Spinal cord (tissue), 10 donors: Measurements from ENCODE around the gene TRIM62. TPM values are rescaled to one million over a fixed set of nuclear protein-coding genes. Genes with fewer than 3 reads are reported as not detected.

Experiments used
- DNase-seq, 6 donors: peaks; one replicate each; pipeline versions ENCODE4 v3.0.0 to v3.0.0-alpha.2; 2013 to 2015; ENCODE audit warnings: low spot score in 6 of 6, low read depth in 4 of 6
- H3K27ac ChIP-seq: one replicate; pipeline ENCODE4 v1.5.1; 2013; ENCODE audit warnings: low read depth, low read length, control low read depth
- H3K27me3 ChIP-seq: one replicate; pipeline ENCODE4 v1.6.1; 2013; ENCODE audit warnings: low read length; ENCODE audit not compliant: control insufficient read depth, insufficient read depth
- H3K36me3 ChIP-seq: one replicate; pipeline ENCODE4 v1.6.1; 2013; ENCODE audit warnings: low read length; ENCODE audit not compliant: control insufficient read depth, insufficient read depth
- H3K4me1 ChIP-seq: one replicate; pipeline ENCODE4 v1.6.1; 2013; ENCODE audit warnings: low read length; ENCODE audit not compliant: control insufficient read depth, insufficient read depth
- H3K4me3 ChIP-seq: one replicate; pipeline ENCODE4 v1.5.1; 2013; ENCODE audit warnings: low read depth, low read length, control low read depth
- H3K9me3 ChIP-seq: one replicate; pipeline ENCODE4 v1.6.1; 2013; ENCODE audit warnings: low read length; ENCODE audit not compliant: control insufficient read depth, insufficient read depth
- WGBS: methylation state at CpG from one replicate; pipeline ENCODE4 v1.1.5; 2013; ENCODE audit warnings: missing lambda C conversion rate; ENCODE audit not compliant: insufficient coverage; 5-methylcytosine and 5-hydroxymethylcytosine counted together
- polyA plus RNA-seq, 2 donors: library from polyadenylated mRNA; unstranded; fragments of 120-200 nt; gene quantifications; one replicate each; pipeline ENCODE4 v1.2.1, GENCODE V29; 2013; ENCODE audit not compliant: insufficient read length in 2 of 2
- total RNA-seq, 2 donors: library from RNA; depleted of rRNA in 1 of 2; stranded (reverse); fragments of 120-200 nt in 1 of 2; fragments of >200 nt in 1 of 2; gene quantifications; one replicate each; pipeline versions ENCODE4 v1.2.3 to v1.2.4, GENCODE V29; 2013 to 2014
- donor health status: healthy.

Gene TRIM62
- total and polyA plus RNA-seq, 4 donors = 6.8 to 20.7 (median 14.7) TPM

DNA sequence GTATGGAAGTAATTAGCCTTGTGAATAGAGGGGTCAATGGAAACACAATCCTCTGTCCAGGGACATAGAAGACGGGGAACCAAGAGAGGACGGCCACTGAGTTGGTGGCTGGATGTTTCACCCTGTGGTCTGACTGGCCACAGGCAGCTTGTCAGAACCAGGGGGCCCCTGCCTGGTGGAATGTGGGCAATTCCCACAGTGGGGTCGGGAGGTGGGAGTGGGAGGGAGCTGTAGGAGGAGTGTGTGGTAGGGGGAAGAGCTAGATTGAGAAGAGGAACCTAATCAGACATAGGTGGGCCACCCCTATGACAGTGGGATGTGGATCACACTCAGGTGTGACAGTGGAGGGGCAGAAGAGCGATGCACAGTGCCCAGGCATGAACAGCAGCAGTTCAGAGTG, 31.3 kb downstream of the TRIM62 start:
- no peaks in the 10 kb centered on the region for H3K27me3 ChIP-seq
- no peak for DNase-seq
- 72% methylated on average over 4 of the region's 4 CpGs for WGBS
- H3K27ac ChIP-seq = no peak overlapping the region
- H3K9me3 ChIP-seq = no peaks in the 10 kb centered on the region
- no peak overlapping the region for H3K4me3 ChIP-seq
- peaks cover 63% of the 10 kb centered on the region for H3K36me3 ChIP-seq
- peaks cover 46% of the 10 kb centered on the region for H3K4me1 ChIP-seq

DNA sequence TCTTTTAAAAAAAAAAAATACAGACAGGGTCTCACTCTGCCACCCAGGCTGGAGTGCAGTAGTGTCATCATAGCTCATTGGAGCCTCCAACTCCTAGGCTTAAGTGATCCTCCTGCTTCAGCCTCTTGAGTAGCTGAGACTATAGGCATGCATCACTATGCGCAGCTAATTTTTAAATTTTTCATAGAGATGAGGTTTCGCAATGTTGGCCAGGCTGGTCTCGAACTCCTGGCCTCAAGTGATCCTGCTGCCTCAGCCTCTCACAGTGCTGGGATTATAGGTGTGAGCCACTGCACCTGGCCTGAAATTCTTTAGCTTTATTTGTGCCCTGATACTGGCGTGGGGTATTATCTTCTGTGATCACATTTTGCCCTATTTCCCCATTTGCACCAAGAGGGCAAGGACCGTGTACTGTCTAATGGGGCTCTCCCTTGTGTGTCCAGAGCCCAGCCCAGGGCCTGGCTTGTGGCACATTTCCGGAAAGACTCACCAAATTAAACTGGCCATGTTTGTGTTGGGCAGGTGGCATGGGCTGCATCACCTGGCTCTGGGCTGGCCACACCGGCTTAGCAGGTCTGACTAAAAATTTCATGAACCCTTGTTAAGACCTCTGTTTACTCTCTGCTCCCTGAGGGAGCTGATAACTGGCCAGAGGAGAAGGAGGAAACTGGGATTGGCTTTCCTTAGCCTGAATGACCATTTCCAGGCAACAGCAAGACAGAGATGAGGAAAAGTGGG, 32.2 kb downstream of the TRIM62 start:
- Histone ChIP-seq H3K27me3 (no peaks in the 10 kb centered on the region), H3K4me1 (peaks cover 49% of the 10 kb centered on the region), H3K27ac (no peak overlapping the region), H3K36me3 (peaks cover 63% of the 10 kb centered on the region), H3K4me3 (no peak overlapping the region), H3K9me3 (no peaks in the 10 kb centered on the region)
- WGBS = 94% methylated on average over 5 of the region's 7 CpGs
- no peak for DNase-seq

DNA sequence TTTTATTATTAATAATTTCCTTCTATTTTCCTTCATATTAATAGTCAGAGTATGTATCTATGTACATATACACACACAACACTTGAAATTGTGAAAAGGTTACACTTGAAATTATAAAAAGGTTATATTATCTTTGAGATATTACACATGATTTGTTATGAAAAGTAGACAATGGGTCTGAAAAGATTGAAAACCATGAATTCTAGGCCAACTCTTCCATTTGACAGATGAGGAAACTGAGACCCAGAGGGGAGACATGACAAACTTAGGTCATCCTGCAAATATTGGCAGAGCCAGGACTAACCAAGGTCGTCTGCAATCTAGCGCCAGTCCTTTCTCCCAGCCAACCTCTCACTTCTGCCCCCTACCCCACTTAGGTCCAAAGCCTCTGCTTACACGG, 33.2 kb downstream of the TRIM62 start:
- DNase-seq = no peak
- Histone ChIP-seq H3K27me3 (no peaks in the 10 kb centered on the region), H3K4me1 (peaks cover 49% of the 10 kb centered on the region), H3K4me3 (no peak overlapping the region), H3K27ac (no peak overlapping the region), H3K9me3 (no peaks in the 10 kb centered on the region), H3K36me3 (peaks cover 63% of the 10 kb centered on the region)
- WGBS = 76% methylated on average over 3 of the region's 3 CpGs

DNA sequence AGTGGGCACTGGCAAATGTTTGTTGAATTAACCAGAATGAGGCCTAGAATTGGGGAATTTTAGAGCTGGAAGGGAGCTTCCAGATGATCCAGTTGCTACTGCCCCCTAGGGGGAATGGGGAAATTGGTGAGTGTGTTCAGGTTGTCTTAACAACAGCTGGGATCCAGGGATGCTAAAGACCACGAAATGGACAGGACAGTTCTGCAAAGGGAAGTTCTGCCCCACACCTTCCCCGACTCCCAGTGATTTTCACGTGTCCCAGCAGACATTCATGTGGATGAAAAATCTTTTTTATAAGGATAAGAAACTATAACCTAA, 33.9 kb downstream of the TRIM62 start:
- no peak for DNase-seq
- Histone ChIP-seq H3K27me3 (no peaks in the 10 kb centered on the region), H3K4me3 (no peak overlapping the region), H3K27ac (no peak overlapping the region), H3K9me3 (no peaks in the 10 kb centered on the region), H3K4me1 (peaks cover 48% of the 10 kb centered on the region), H3K36me3 (peaks cover 60% of the 10 kb centered on the region)
- no CpG with 5 or more reads among the region's 3 CpGs for WGBS

DNA sequence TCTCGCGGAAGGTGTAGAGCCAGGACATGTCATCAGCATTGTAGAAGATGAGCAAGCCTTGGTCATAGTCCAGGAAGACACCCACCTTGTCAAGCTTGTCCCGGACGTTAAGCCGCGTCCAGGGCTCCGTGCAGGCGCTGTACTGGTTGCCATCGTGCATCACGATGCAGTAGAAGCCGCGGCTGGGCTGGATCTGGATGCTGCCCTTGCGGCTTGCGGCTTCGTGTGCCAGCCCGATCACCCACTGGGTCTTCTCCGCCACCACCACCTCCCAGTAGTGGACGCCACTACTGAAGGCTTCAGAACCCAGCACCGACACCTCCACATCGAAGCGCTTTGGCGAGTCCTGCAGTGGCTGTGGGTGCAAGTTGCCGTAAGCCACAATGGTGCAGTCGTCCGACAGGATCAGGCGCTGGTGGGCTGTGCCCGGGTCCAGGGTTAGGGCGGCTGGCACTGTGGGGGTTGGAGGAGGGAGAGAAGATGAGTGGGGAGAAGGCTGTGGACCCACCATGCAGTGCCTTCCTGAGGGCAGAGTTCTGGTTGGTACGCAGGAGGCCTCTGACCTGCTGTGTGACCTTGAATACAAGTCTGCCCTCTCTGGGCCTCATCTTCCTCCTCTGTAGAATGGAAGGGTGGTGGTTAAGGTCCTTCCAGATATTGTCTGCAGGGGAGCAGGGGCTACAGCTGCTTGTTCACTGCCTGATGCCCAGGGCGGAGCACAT, 34.4 kb downstream of the TRIM62 start:
- WGBS = 95% methylated on average over 29 of the region's 30 CpGs
- DNase-seq = no peak
- Histone ChIP-seq H3K27me3 (no peaks in the 10 kb centered on the region), H3K27ac (no peak overlapping the region), H3K9me3 (no peaks in the 10 kb centered on the region), H3K36me3 (peaks cover 59% of the 10 kb centered on the region), H3K4me1 (peaks cover 43% of the 10 kb centered on the region), H3K4me3 (no peak overlapping the region)

DNA sequence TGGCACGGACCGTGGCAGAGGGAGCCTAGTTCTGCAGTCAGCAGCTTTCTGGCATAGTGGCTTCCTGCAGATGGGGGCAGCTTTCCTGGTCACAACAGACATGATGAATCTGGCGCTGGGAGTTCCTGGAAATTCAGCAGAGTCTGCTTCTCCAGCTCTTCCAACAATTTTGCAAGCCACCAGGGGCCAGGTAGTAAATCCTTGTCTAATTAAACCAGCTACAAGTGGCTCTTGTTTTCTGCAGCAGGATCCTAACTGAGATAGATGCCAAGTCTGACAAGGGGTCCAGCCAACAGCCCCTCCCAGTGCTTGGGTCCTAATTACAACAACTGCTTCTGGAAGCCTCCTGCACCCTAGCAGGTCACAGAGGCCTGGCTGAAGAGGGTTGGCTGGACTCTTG, 35.8 kb downstream of the TRIM62 start:
- 51% methylated on average over 3 of the region's 3 CpGs for WGBS
- Histone ChIP-seq H3K27me3 (no peaks in the 10 kb centered on the region), H3K4me1 (peaks cover 33% of the 10 kb centered on the region), H3K36me3 (peaks cover 54% of the 10 kb centered on the region), H3K4me3 (no peak overlapping the region), H3K9me3 (no peaks in the 10 kb centered on the region), H3K27ac (no peak overlapping the region)
- DNase-seq = peak in 2 of 6 donors; percentile 55 to 66

DNA sequence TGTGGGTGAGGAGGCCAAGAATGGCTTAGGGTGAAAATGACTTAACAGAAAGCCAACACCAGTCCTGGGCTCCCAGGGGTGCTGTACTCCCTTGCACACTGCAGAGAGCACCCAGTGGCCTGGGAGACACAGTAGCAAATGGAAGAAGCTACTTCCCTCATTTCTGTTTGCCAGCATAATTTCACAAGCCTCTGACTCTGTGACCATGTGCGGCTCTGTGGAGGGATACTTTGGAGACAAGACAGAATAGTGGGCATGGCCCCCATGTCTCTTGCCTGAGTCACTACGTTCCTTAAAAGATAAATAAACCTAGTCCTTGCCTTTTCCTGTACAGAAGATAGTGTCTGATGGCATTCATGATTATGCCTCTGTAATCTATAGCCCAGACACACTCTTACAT, 38.1 kb downstream of the TRIM62 start:
- peaks cover 33% of the 10 kb centered on the region for H3K4me1 ChIP-seq
- no peak for DNase-seq
- WGBS = 71% methylated on average over 1 of the region's 2 CpGs
- H3K9me3 ChIP-seq = no peaks in the 10 kb centered on the region
- H3K27me3 ChIP-seq = no peaks in the 10 kb centered on the region
- peaks cover 37% of the 10 kb centered on the region for H3K36me3 ChIP-seq
- no peak overlapping the region for H3K27ac ChIP-seq
- H3K4me3 ChIP-seq = no peak overlapping the region

DNA sequence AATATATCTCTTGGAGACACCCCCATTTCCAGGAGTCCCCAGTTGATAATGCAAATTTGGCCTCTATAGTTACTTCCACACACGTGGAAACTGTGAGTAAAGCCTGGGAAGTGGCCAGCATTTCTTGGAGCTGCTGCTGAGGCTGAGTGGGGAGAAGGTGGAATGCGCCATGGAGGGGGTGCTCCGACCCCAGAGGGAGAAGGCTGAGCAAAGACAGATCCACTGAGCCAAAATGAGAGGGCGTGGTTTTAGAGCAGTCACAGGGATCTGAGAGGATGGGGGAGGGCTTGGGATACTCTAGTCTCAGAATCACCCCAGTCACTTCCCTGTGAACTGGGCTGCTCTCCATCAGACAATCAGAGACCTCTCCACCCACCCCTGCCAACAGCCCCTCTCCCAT, 38.7 kb downstream of the TRIM62 start:
- Histone ChIP-seq H3K27me3 (no peaks in the 10 kb centered on the region), H3K4me3 (no peak overlapping the region)
- WGBS = 62% methylated on average over 2 of the region's 4 CpGs

DNA sequence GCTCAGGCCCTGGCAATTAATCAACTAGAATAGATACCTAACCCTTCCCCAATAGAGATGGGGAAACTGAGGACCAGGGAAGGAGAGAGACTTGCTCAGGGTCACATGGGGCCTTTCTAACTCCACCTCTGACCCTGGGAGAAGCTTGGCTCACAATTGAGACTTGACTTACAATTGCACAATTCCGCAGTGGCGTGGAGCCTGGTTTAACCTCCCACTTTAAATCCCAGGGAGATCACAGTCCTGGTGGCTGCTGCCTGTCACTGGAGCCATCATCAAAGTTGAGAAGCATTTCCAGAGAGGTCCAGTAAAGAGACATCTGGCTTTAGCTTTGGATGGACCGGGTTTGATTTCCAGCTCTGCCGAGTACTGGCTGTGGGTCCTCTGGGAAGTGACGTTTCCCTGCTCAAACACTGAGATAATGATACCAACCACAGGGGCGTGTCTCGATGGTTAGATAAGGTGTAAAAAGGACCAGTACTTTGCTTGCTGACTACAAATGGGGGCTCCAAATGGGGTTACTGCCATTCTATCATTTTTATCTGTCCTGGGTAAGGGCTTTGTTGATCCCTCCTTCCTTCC, 39.3 kb downstream of the TRIM62 start:
- H3K4me1 ChIP-seq = peaks cover 39% of the 10 kb centered on the region
- no peak overlapping the region for H3K4me3 ChIP-seq
- 83% methylated on average over 5 of the region's 7 CpGs for WGBS
- no peaks in the 10 kb centered on the region for H3K9me3 ChIP-seq
- H3K27me3 ChIP-seq = no peaks in the 10 kb centered on the region
- DNase-seq = no peak
- peaks cover 33% of the 10 kb centered on the region for H3K36me3 ChIP-seq
- H3K27ac ChIP-seq = no peak overlapping the region

More for the DNA sequence above, 38.7 kb downstream of the TRIM62 start:
- Histone ChIP-seq H3K27ac (no peak overlapping the region), H3K9me3 (no peaks in the 10 kb centered on the region), H3K4me1 (peaks cover 33% of the 10 kb centered on the region), H3K36me3 (peaks cover 36% of the 10 kb centered on the region)
- no peak for DNase-seq

DNA sequence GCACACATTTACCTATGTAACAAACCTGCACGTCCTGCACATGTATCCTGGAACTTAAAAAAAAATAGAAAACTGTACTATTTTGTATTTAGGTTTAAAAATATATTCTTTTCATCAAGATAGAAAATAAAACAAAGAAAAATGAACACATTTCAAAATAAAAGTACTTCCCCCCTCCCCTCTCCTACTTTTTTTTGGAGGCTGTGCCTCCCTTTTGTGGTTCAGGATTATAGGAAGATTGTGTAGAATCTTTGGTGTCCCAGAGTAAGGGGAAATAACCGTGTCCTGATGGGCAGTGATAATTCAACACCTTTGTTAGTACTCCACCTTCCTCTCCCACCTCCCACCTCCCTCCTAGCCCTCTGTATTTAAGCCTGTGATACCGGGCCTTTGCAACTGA, 40.1 kb downstream of the TRIM62 start:
- Histone ChIP-seq H3K36me3 (peaks cover 25% of the 10 kb centered on the region), H3K27ac (no peak overlapping the region), H3K4me3 (no peak overlapping the region), H3K9me3 (no peaks in the 10 kb centered on the region), H3K4me1 (peaks cover 36% of the 10 kb centered on the region), H3K27me3 (no peaks in the 10 kb centered on the region)
- WGBS = no CpG with 5 or more reads among the region's 3 CpGs
- DNase-seq = no peak
